ENCODE results near the gene SMIM23.

SMIM23 gene

DNA sequence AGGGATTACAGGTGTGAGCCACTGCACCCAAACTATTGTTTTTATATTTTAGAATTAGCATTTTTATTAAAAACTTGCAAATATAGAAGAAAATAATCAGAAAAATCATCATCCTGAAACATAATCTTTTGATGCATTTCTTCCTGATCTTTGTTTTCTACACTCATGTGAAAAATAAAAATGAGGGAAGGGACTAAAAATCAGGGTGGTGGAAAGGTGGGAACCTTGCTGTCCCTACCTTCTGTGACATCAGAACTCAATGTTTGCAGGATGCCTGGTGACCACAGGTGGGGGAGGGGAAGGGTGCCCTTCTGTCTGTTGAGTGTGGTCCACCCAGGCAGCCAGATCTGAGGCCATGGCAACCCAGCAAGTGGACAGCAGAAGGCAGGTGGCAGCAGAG lies at the start of gene SMIM23:
Gene SMIM23, plus strand, starts transcription at position 301 of the 400 bp plus-strand sequence. Its CDS starts 55 bp downstream, at position 356.
- DNase-seq = no peak

DNA sequence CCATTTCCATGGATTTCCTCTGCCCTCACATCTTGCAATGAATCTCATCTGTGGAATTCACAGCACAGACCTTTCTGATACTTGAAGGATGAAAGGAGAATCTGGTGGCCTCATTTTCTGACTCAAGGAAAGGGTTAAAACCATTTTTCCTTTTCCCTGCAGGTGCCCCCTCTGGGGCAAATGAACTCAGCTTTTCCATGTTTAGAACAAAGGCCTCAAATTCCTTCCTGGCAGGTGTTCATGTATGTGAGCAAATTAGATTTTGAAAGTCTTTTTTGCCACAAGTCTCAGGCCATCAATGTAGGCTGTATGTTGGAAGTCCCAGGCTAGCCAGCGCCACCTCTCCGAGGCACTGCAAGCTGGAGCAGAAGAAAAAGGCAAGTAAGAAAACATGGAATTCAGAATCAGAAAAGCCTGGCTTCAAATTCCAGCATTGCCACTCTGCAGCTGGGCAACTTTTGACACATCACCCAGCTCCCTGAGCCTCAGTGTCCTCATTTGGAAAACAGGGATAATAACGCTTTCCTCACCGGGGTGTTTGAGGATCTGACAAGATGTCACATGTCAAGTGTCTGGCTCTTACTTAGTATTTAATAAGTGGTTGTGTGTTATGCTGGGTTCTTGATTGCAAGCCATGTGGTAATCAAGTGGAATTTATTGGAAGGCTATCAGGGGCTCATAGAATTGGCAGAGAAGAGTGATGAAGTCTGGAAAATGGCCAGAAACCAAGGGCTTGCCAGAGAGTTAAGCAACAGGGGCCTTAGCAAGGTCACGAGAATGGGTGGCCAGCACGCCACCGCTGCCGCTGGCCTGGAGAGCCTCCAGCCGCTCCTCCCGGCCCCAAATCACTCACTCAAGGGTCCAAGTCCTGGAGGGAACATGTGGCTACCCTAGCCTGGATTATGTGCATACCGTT lies 48.4 kb upstream of the SMIM23 start:
- no peak for DNase-seq

DNA sequence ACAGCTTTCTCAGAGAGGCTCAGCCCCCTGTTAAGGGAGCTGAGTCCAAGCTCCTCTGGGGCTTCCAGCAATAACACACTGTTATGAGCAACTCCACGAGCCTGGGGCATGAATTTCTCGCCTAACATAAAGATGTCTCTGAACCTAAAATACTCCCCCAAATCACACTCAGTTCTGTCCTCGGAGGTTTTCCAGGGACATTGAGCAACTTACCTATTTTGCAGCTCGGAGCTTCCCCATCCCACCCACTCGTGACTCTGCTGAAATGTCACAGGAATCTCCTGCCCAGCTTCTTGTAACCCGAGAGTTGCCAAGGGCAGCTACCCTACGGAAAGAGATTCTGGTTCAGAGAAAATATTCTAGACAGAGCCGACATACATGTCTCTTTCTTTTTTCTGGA lies 47.1 kb upstream of the SMIM23 start:
- DNase-seq = no peak

DNA sequence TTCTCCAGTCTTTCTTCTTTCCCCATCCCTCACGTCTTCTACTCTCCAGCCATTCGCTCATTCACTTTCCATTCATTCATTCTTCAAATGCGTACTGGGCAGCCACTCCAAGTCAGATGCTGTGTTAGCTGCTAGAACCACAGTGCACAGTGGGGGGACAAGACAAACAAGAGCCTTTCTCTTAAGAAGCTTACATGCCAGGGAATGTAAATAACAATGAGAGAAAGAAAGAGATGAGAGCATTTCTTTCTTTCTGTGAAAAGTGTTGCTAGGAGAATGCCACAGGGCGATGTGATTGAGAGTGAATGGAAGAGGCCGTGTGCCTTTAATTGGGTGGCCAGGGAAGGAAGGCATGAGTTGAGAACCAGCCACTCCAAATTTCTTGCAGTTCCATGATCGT lies 46.3 kb upstream of the SMIM23 start:
- DNase-seq = no peak

DNA sequence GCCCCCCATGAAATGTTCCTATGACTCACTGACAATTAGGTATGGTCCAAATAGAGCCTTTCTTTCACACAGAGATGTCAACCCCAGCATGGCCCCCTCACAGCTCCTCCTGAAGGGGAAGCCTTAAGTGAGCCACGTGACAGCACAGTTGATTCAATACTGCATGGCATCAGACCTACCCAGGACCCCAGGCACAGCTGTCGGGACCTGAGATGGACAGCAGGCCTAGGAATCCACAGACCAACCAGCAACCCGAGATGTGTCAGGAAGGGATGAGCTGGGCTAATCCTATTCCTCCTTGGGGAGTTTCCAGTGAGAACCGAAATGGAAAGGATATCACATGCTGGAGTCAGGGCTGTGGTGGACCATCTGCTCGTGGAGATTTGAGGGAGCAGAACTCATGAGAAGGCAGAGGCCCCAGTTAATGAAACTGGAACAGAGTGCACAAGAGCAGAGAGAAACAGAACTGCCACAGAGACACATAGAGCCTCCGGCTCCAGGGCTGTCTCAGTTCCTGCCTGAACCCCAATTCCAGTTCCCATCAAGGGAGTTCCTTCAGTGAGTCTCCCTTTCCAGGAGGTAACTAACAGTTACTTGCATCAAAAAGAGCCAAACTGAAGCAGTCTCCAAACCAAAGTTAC lies 42.1 kb upstream of the SMIM23 start:
- no peak for DNase-seq

DNA sequence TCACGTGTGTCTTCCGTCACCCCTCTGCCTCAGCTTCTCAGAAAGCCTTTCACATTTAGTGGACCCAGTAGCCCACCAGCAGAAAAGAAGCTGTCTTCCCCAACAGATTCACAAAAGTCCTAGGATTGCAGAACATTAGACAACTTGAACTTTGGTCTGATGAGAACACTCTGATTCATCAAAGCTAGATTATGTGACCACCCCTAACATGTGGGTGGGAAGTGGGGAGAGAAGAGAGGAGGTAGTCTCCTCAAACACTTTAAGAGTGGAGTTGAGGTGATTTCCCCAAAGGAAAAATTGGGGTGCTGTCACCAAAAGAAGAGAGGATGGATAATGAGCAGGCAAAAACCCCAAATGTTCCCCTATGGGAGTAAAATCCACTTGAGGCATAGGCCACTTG lies 41.4 kb upstream of the SMIM23 start:
- DNase-seq = peak; percentile 9

DNA sequence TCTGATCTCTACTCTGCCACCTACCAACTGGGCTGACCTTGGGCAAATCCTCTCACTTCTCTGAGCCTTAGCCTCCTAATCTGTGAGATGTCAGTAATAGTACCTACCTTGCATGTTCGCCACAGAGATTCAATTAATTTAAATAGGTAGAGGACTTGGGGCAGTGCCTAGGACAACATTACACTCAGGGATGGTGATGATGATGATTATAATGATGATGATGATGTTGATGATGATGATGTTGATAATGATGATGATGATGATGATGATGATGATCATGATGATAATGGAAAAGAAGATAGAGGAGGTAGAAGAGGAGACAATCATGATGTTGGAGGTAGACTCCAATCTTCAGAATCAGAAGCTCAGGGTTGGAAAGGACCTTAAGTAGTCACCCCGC lies 40.7 kb upstream of the SMIM23 start:
- DNase-seq = no peak

DNA sequence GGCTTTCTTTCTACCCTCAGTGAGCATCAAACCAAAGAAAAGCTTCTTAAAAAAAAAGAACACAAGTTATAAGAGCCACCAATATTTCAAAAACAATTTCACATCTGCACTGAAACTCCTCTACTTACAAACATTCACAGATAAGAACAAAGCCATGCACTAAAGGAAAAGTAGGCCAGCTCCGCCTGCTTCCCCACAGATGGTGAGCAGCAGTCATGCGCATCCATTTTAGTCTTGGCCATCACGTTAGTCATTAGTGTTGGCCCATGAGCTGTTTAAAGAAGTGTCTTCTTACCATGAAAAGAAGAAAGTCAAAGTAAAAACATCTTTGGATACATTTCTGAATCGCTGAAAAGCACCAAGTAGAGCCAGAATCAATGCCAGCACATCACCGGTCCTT lies 40.0 kb upstream of the SMIM23 start:
- DNase-seq = no peak

DNA sequence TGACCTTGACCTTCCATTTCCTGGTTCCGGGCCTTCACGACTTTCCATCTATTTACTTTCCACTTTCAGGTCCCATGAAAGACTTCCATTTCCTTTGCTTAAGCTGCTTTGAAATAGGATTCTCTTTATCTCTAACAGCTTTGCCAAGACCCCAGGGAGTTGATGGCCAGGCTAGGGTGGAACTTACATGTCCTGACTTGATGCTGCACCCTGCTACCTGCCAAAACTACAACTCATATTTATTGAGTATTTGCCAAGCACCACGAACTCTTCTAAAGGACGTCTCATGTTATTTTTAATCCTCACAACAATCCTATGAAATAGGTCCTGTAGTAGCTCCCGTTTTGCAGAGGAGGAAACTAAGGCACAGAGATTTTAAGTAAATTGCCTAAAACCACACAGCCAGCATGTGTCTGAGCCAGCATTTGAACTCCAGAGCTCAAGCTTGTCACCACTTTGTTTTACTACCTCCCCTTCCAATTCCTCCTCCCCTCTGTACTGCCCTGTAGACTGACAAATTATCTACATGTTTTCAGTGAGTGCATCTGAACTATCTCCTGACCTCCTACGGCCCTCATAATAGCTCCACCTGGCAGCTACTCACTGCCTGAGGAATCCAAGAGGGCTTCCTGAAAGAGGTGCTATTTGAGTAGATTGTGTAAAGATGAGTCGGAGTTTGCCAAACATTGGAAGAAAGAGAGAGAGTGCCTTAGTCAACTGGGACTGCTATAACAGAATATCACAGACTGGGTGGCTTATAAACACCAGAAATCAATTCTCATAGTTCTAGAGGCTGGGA lies 38.4 kb upstream of the SMIM23 start:
- no peak for DNase-seq

DNA sequence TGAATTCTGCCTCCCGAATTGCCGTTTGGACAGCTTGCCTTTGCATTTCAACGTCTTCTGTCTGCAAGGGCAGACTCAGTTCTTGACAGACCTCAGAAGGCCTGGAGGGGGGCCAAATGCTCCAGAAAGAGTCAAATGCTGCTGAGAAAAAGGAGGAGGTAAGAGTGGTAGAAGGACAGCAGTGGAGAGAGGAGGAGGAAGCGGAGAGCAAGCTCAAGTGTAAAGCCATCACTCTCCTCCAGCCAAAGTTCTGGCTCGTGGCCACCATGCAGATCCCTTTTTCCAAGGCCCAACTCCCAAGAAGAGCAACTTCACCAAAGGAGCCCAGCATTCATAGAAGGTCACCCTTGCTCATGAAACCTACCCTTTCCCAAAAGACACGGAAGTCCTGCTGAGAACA lies 36.9 kb upstream of the SMIM23 start:
- DNase-seq = no peak

DNA sequence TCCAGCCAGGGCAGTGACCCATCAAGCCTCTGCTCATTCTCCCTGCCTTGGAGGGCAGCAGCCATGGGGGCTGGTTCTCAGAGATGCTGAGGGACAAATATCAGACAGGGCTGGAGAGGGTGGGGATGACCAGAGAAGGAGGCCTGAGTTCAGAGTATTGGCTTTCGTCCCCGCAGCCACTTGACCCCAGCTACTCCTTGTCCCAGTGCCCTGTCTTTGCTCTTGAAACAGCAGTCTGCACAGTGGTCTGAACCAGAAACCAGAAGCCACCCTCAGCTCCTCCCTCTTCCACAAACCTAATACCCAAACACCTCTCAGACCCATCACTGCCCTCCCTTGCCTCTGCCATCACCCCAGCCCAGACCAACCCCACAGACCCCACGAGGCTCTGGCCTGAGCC lies 36.3 kb upstream of the SMIM23 start:
- no peak for DNase-seq

DNA sequence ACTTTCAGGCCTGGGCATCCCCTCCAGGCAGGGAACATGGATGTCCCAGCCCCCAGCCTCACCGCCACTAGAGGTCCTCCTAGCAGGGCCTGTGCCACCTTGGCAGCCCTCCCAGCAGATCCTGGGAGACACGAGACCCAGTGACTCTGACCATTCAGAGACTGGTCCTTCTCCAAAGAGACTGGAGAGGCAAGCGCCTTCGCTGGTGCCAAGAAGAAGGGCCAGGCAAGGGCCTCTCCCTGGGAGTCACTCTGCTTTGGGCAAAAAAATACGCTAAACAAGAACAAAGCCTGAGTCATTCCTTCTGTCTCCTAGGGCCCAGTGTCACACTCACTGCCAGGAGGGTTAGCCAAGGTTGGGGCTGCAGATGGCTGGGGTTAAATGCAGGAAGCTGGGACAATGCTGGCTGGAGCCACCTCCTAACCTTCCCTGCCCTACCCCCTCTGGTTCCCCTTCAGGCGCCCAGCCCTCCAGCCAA lies 35.3 kb upstream of the SMIM23 start:
- no peak for DNase-seq

DNA sequence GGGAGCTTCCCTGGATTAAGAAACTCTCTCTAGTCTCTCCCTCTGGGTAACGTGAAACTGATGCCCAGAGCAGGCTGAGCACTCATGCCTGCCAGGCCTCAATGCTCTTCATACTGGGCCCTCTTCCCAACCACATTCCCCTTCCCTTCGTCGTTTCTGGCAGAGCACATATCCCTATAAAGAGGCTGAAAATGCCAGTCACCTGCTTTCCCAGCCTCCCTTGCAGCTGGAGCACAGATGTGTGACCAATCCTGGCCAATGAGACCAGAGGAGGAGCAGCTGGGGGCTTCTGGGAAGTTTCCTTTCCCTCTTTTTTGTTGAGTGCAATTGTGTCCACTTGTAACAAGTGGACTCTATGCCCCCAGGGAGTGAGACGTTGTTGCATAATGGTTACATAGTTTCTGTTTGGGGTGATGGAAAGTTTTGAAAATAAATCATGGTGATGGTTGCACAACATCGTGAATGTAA lies 30.2 kb upstream of the SMIM23 start:
- DNase-seq = no peak

DNA sequence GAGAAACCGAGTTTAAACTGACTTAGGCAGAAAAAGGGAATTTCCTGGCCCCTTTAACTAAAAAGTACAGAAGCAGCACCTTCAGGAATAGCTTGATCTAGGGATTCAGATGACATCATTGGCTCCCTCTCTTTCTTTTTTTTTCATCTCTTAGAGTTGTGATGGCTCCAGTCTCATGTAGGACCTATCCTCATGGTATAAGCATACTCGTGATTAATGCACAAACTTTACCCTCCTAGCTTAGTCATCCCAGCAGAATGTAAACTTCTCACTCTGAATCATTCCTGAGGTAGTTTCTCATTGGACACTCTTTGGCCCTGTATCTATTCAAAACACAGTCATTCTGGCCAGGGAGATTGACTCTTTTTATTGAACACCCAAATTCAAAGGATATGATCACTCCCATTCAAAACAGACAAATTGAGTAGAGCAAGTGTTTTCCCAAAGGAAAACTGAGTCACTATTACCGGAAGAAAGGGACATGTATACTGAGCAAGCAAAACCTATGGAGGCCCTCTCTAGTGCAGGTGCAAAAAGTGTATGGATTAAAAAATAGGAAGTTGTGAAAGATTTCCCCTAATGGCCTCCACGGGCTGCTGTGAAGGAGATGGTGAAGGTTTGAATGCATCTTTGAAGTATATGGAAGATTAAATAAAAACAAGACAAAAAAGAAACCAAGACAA lies 27.6 kb upstream of the SMIM23 start:
- DNase-seq = peak; percentile 21

DNA sequence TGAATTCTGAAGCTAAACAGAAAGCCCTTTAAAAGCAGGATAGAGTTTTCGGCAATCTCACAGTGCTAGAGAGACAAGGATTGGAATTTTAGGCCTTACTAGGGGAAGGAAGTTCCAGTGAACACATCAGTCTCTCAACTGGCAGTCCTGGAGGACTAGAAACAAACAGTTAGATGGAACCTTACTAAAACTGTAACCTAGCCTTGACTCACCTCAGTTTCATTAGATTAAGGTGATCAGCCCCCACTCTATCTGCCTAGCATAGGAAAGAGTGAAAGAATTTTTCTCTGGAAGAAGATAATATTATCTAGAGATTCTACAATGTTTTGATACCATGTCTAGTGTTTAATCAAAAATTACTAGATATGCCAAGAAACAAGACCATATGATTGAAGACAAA lies 25.8 kb upstream of the SMIM23 start:
- no peak for DNase-seq

DNA sequence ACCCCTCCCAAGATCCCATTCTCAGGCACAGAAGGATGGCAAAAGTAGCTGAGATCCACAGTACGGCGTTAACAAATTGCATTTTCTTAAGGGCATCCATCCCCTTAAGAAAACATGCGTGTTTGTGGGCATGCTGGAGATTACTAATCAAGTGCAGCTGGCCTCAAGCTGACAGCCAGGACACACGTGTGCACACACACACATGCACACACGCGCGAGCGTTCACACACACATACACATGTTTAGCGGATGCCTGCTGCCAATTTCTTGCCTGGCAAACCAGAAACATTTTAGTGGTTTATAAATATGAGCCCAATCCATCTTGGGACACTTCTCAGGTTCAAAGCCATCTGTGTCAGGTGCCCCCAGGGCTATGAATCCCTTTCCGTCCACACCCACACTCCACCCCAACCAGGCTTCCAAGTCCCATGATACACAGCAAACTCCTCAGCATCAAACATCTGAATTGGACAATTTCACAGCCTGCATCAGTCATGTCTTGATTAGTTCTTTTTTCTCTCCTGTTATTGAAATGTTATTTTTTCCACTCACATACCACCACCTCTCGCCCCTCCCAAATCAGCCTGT lies 23.5 kb upstream of the SMIM23 start:
- DNase-seq = no peak

DNA sequence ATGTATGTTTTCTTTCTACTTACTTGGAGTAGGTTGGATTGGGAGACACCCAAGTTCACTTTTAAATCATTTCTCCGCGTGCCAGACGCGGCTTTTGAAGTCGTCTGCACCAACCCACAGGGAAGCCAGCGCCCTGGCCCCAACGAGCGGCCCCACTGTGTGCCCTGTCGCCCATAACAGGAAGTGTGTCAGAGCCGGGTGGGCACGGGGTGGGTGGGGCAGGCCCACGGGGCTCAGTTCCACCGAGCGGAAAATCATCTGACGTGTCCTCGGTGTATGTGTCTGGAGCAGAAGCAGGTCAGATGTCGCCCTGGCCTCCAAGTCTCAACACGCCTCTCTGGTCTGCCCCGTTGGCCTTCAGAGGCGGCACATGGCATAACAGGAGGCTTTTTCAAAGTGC lies 22.7 kb upstream of the SMIM23 start:
- no peak for DNase-seq

DNA sequence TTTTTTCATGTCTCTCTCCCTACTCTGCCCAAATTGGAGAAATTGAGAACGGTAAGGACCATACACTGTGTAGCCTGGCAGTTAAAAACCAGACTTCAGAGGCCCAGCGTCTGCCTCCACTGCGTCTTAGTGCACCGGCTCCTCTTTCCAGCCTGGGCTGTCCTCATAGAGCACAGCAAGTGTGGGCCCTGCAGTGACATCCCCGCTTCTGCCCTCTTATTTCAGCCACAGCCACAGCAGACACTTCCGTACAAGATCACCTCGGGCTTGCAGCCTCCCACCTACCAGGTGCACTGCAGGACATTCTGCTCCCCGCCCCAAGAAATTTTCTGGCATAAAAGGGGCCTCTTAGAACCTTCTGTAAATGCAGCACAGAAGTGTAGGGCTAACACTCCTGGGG lies 21.4 kb upstream of the SMIM23 start:
- DNase-seq = no peak

DNA sequence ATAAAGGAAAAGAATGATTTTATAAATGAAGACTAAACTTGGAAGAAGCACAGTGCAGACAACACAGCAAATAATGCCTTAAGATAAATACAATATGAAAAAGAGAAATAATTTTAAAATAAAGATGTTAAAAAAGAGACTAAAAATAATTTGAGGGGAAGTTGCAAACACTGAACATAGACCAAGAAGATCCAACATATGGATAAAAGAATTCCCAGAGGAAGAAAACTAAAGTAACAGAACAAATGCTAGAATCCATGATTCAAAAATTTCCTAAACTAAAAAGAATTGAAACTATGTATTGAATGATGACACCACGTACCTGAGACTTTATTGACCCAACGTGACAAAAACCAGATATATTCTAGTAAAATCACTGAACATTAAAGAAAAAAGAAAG lies 18.7 kb upstream of the SMIM23 start:
- no peak for DNase-seq

DNA sequence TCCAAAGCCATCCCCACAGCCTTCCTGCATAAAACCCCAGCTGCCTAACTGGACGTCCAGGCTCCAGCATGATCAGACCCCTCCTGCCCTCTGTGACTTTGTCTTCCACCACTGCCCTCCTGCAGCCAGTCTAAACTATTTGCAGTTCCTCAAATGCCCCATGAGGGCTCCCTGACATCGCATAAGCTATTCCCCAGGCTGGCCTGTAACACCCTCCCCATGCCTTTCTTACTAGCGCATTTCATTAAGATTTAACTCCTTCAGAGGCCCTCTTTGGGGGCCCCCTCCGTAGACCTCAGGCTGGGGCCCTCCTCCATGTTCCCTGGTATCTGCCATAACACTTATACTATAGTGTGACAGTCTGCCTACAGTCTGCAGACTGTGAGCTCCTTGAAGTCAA lies 15.5 kb upstream of the SMIM23 start:
- peak; percentile 12 for DNase-seq

DNA sequence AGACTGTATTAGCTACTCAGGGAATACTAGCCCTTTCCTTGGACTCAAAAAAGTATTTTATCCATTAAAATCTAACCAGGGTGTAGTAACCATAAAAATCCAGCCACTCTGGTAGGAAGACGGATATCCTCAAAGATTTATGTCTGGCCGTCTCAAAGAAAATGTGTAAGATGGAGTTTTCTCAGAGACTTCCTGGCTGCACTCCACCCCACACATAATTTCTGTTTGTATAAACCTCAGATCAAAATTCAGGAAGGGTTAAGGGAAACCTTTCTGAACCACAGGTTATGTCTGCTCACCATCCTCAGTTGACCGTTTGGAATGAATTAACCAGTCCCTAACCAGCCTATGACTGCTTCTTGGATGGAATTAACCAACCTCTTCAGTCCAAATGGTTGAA lies 13.8 kb upstream of the SMIM23 start:
- DNase-seq = no peak

DNA sequence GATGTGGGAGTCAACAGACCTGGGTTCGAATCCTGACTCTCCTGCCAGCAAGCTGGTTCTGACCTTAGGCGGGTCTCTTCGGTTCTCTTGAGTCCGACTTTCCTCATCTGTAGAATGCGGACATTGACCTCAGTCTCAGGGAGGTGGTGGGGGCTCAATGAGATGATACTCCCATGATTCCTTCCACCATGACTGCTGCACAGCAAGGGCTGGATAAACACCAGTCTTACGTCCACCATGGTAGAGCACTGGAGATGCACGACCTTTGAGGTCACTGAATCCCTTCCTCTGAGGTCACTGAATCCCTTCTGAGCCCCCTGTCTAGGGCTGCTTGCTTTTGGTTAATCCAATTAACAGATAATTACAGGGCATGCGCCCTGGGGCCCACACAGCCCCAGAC lies 12.5 kb upstream of the SMIM23 start:
- no peak for DNase-seq
